ENCODE results near the gene CDC42BPG. TPM values are rescaled to one million over a fixed set of nuclear protein-coding genes. Genes with fewer than 3 reads are reported as not detected.
A peak's percentile ranks its signal among the peaks of the same experiment; 100 is the strongest.

CDC42BPG gene
- total and polyA plus RNA-seq, 9 of the 15 experiments (the other 6 are each of a cell fraction or from before 2014, with no cell fraction given): 0.04 to 8.8 (median 2.1) TPM

- TF ChIP-seq NR0B1 (IDR thresholded peaks at IDR 0.05; ENCODE audit: partially characterized antibody) (no peak), CBFA2T2 (conservative IDR thresholded peaks at IDR 0.05) (peak; percentile 72), CUX1 (CRISPR knock-in tag; IDR thresholded peaks at IDR 0.05) (no peak), HDGF (IDR thresholded peaks at IDR 0.05) (no peak), TFAP4 (CRISPR knock-in tag; IDR thresholded peaks at IDR 0.05; ENCODE audit: borderline replicate concordance) (peak; percentile 96), MYNN (IDR thresholded peaks at IDR 0.05) (peak; percentile 78; the same call in 1 of the 2 replicates), MYNN (CRISPR knock-in tag; IDR thresholded peaks at IDR 0.05) (no peak), CHD1 (IDR thresholded peaks at IDR 0.05; ENCODE audit: low read length) (no peak), JUND (IDR thresholded peaks at IDR 0.05; ENCODE audit: borderline replicate concordance, low read depth, low read length) (no peak), JUND (tag; IDR thresholded peaks at IDR 0.05; ENCODE audit: borderline replicate concordance, low read depth, low read length) (no peak), RBM39 (optimal IDR thresholded peaks at IDR 0.05; ENCODE audit: low read depth, low read length) (no peak), KDM1A (IDR thresholded peaks at IDR 0.05) (peak in 1 of 2 experiments; percentile 59; a peak in 2 of 4 replicates), RBBP5 (IDR thresholded peaks at IDR 0.05; ENCODE audit: borderline replicate concordance, insufficient read depth, low read length, poor library complexity, severe bottlenecking) (peak; percentile 13), CBFB (CRISPR knock-in tag; IDR thresholded peaks at IDR 0.05) (no peak), LEF1 (IDR thresholded peaks at IDR 0.05) (0 out of 2 replicates have a peak, but pooled peaks have one; percentile 11), ESRRA (IDR thresholded peaks at IDR 0.05; ENCODE audit: borderline replicate concordance, low read depth) (no peak), GABPA (tag; conservative IDR thresholded peaks at IDR 0.05; ENCODE audit: low read depth) (0 out of 2 replicates have a peak, but pooled peaks have one; percentile 39), EHMT2 (IDR thresholded peaks at IDR 0.05) (peak; percentile 71; the same call in 1 of the 2 replicates), ZBED1 (IDR thresholded peaks at IDR 0.05) (no peak)
- TF ChIP-seq, protein P1, sequence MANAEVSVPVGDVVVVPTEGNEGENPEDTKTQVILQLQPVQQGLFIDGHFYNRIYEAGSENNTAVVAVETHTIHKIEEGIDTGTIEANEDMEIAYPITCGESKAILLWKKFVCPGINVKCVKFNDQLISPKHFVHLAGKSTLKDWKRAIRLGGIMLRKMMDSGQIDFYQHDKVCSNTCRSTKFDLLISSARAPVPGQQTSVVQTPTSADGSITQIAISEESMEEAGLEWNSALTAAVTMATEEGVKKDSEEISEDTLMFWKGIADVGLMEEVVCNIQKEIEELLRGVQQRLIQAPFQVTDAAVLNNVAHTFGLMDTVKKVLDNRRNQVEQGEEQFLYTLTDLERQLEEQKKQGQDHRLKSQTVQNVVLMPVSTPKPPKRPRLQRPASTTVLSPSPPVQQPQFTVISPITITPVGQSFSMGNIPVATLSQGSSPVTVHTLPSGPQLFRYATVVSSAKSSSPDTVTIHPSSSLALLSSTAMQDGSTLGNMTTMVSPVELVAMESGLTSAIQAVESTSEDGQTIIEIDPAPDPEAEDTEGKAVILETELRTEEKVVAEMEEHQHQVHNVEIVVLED (CRISPR knock-in tag; IDR thresholded peaks at IDR 0.05): no peak
Measured at GRCh38 chr11:64870176-64870892, 25.9 kb upstream of the CDC42BPG start (continued).

All from K562 (cell line).